OCI-LY7 (cell line): ENCODE measurements around the gene ACACB.

ENCODE experiments used
- CTCF ChIP-seq: fragments of 200-600 bp; sonication (generic); conservative IDR thresholded peaks from 2 replicates; pipeline ENCODE4 v1.5.1; 2014; ENCODE audit warnings: mild to moderate bottlenecking, antibody characterized with exemption, low read length, moderate library complexity, mixed read lengths
- EZH2phosphoT487 ChIP-seq: fragments of 200-600 bp; sonication (generic); IDR thresholded peaks from 2 replicates; pipeline ENCODE4 v1.6.1; 2018; ENCODE audit warnings: low read depth, borderline replicate concordance, mild to moderate bottlenecking, mixed run types, antibody characterized with exemption, low read length, moderate library complexity, mixed read lengths

GRCh38 chr12:109110988-109111495 lies 5.3 kb upstream of the ACACB start:
- TF ChIP-seq CTCF: no peak
- no peak for TF ChIP-seq EZH2phosphoT487
